ENCODE measurements around the gene ZNF827. TPM values are rescaled to one million over a fixed set of nuclear protein-coding genes. Genes with fewer than 3 reads are reported as not detected.

Gene ZNF827
- total and polyA plus RNA-seq, 2 of the 13 experiments (the other 11 are each of a cell fraction or from before 2014, with no cell fraction given) = 2.8 TPM

- no peak overlapping the region for H3K4me2 ChIP-seq (ENCODE audit: low read depth, low read length)
- H4K20me1 ChIP-seq (ENCODE audit: insufficient read depth, low read length) = no peaks in the 10 kb centered on the region
- ChIA-PET POLR2A (no interaction called here), CTCF (ENCODE audit: low intra/inter-chr PET ratio, low total read pairs) (no interaction called here)
- H3K36me3 ChIP-seq (replicated peaks in 1 of 2; ENCODE audit: control insufficient read depth in 1 of 2, insufficient read depth in 2 of 2, low read length in 2 of 2) = peaks cover 6 to 33% of the 10 kb centered on the region in 2 experiments; a peak in 4 of 5 replicates
- FAIRE-seq (no peak), ATAC-seq (no peak), DNase-seq (ENCODE audit: low spot score) (no peak)
- no peak overlapping the region for H2AFZ ChIP-seq (ENCODE audit: low read length)
- no TSS peak for BruUV-seq (replicated peaks)
- no peaks in the 10 kb centered on the region for H3K79me2 ChIP-seq (ENCODE audit: insufficient read depth, low read length)
- no peaks in the 10 kb centered on the region; a peak in 1 of 5 replicates for H3K27me3 ChIP-seq (ENCODE audit: control insufficient read depth in 1 of 2, insufficient read depth in 2 of 2, low read length in 2 of 2)
- no peaks in the 10 kb centered on the region for H3K9me3 ChIP-seq (ENCODE audit: low read length)
- no peak overlapping the region for H3K27ac ChIP-seq (ENCODE audit: extremely low read length, insufficient read depth, low read length)
- intact Hi-C loops (cut with micrococcal nuclease; ENCODE audit: unreplicated experiment) (no loop called here), in situ Hi-C loops (cut with HindIII; ENCODE audit: extremely low pct_ligation_motif_present, low pct_unique_long_range_greater_than_20kb) (no loop called here)
- no peak overlapping the region for H3K4me3 ChIP-seq (replicated peaks in 1 of 3; ENCODE audit: insufficient read depth in 1 of 3, low read depth in 2 of 3, low read length in 3 of 3)
- H3K9ac ChIP-seq (ENCODE audit: insufficient read depth, low read depth, low read length) = no peak overlapping the region
- H3K4me1 ChIP-seq (ENCODE audit: insufficient read depth, low read length) = no peaks in the 10 kb centered on the region
- 94% methylated on average over 5 of the region's 5 CpGs for WGBS (ENCODE audit: low lambda C conversion rate)
- no peak for TF ChIP-seq ZNF451 (CRISPR knock-in tag; IDR thresholded peaks at IDR 0.05)
- no peak for TF ChIP-seq ZNF407 (CRISPR knock-in tag; IDR thresholded peaks at IDR 0.05; ENCODE audit: not compliant biosample characterization)
- TF ChIP-seq ZFP36L1 (CRISPR knock-in tag; IDR thresholded peaks at IDR 0.05) = no peak
- TF ChIP-seq KIAA2018 (CRISPR knock-in tag; IDR thresholded peaks at IDR 0.05; ENCODE audit: borderline replicate concordance) = no peak
- no peak for TF ChIP-seq PHF5A (CRISPR knock-in tag; IDR thresholded peaks at IDR 0.05; ENCODE audit: low read depth, unreplicated experiment)
These were observed 172.3 kb downstream of the ZNF827 start for GRCh38 chr4:145766273-145766672.

All from HepG2 (cell line).